Effector memory CD8-positive, alpha-beta T cell (primary cell): ENCODE results near the gene INPP4B.

Experiments used
- ATAC-seq: fragments of 150-1000 bp; cut with Tn5 transposase; replicated peaks from 2 replicates; pipeline ENCODE4 v1.10.0; 2021; ENCODE audit warnings: mild to moderate bottlenecking, moderate library complexity
- DNase-seq, 3 experiments: peaks; one replicate each; pipeline ENCODE4 v3.0.0; 2021
- H3K27ac Mint-ChIP-seq, 2 donors: one replicate each; pipeline ENCODE4 v1.8.0; 2022; ENCODE audit warnings: mild to moderate bottlenecking in 2 of 2, mixed read lengths in 2 of 2, moderate library complexity in 2 of 2
- H3K27me3 Mint-ChIP-seq, 2 donors: one replicate each; pipeline ENCODE4 v1.8.0; 2022; ENCODE audit warnings: mixed read lengths in 2 of 2
- H3K36me3 Mint-ChIP-seq: one replicate; pipeline ENCODE4 v1.8.0; 2022; ENCODE audit warnings: mild to moderate bottlenecking, moderate library complexity, mixed read lengths; ENCODE audit not compliant: insufficient read depth
- H3K4me1 Mint-ChIP-seq, 2 donors: one replicate each; pipeline ENCODE4 v1.8.0; 2022; ENCODE audit warnings: low read depth in 2 of 2, mixed read lengths in 2 of 2
- H3K4me3 Mint-ChIP-seq, 2 donors: one replicate each; pipeline ENCODE4 v1.8.0; 2022; ENCODE audit warnings: mild to moderate bottlenecking in 2 of 2, mixed read lengths in 2 of 2, moderate library complexity in 2 of 2
- H3K9me3 Mint-ChIP-seq, 2 donors: one replicate each; pipeline ENCODE4 v1.8.0; 2022; ENCODE audit warnings: mixed read lengths in 2 of 2

INPP4B gene

GRCh38 chr4:142596121-142596520 lies 250.0 kb downstream of the INPP4B start:
- Mint-ChIP-seq H3K27ac (no peak overlapping the region), H3K36me3 (no peaks in the 10 kb centered on the region), H3K9me3 (peaks cover 0 to 7% of the 10 kb centered on the region in 2 donors), H3K27me3 (no peaks in the 10 kb centered on the region), H3K4me3 (no peak overlapping the region), H3K4me1 (peaks cover 0 to 3% of the 10 kb centered on the region in 2 donors)
- no peak for DNase-seq
- no peak for ATAC-seq

- Mint-ChIP-seq H3K27me3 (no peaks in the 10 kb centered on the region), H3K4me1 (peaks cover 0 to 3% of the 10 kb centered on the region in 2 donors), H3K36me3 (no peaks in the 10 kb centered on the region), H3K27ac (no peak overlapping the region), H3K4me3 (no peak overlapping the region), H3K9me3 (peaks cover 0 to 7% of the 10 kb centered on the region in 2 donors)
- DNase-seq (no peak), ATAC-seq (no peak)
Observed at GRCh38 chr4:142595222-142595871, 250.8 kb downstream of the INPP4B start.

- H3K27ac Mint-ChIP-seq = no peak overlapping the region
- DNase-seq (no peak), ATAC-seq (no peak)
- no peaks in the 10 kb centered on the region for H3K4me1 Mint-ChIP-seq
- H3K36me3 Mint-ChIP-seq = no peaks in the 10 kb centered on the region
- H3K4me3 Mint-ChIP-seq = no peak overlapping the region
- no peaks in the 10 kb centered on the region for H3K27me3 Mint-ChIP-seq
- no peaks in the 10 kb centered on the region for H3K9me3 Mint-ChIP-seq
Observed at GRCh38 chr4:142585411-142585810, 260.7 kb downstream of the INPP4B start.

DNA sequence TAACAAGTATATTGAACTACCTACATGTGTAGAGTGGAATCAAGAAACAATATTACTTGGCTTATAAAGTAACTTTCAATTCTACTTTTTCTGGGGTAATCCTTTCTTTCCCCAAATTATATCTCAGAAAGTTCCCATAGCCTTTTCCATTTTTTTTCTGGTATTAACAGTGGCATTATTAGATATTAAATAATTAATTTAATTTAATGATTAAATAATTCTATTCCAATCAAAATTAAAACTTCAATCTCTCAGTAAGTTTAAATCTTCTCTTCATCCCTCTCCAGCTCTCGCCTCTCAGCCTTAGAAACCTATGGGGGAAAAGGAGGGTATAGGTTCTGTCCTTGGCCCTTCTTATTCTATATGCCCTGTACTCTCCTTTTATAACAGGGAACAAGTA lies 262.4 kb downstream of the INPP4B start:
- Mint-ChIP-seq H3K27ac (no peak overlapping the region), H3K27me3 (no peaks in the 10 kb centered on the region), H3K36me3 (no peaks in the 10 kb centered on the region), H3K4me1 (no peaks in the 10 kb centered on the region), H3K4me3 (no peak overlapping the region), H3K9me3 (no peaks in the 10 kb centered on the region)
- DNase-seq = no peak
- ATAC-seq = no peak

DNA sequence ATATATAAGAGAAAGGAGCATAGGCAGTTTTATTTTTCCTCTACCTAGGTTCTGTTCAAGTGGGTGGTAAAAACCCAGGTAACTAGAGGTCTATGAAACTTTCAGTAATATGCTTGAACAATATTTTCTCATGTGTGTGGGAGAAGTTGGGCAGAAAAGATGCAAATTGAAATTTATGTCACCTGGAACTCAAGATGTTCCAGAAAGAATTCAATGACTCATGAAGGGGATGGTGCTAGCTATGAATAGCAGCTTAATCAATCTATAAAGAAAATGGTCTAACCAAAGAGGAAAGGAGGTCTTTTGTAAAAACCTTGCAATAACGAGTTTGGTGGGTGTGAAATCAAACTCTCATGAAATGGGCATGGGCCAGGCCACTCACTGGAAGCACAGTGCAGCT lies 263.8 kb downstream of the INPP4B start:
- ATAC-seq = no peak
- no peaks in the 10 kb centered on the region for H3K36me3 Mint-ChIP-seq

GRCh38 chr4:142581881-142582280 lies 264.2 kb downstream of the INPP4B start:
- Mint-ChIP-seq H3K4me3 (no peak overlapping the region), H3K27ac (no peak overlapping the region), H3K9me3 (no peaks in the 10 kb centered on the region), H3K4me1 (no peaks in the 10 kb centered on the region), H3K27me3 (no peaks in the 10 kb centered on the region), H3K36me3 (no peaks in the 10 kb centered on the region)
- DNase-seq (no peak), ATAC-seq (no peak)

More for the DNA sequence above, 263.8 kb downstream of the INPP4B start:
- Mint-ChIP-seq H3K4me1 (no peaks in the 10 kb centered on the region), H3K4me3 (no peak overlapping the region), H3K27me3 (no peaks in the 10 kb centered on the region), H3K27ac (no peak overlapping the region), H3K9me3 (no peaks in the 10 kb centered on the region)
- no peak for DNase-seq

DNA sequence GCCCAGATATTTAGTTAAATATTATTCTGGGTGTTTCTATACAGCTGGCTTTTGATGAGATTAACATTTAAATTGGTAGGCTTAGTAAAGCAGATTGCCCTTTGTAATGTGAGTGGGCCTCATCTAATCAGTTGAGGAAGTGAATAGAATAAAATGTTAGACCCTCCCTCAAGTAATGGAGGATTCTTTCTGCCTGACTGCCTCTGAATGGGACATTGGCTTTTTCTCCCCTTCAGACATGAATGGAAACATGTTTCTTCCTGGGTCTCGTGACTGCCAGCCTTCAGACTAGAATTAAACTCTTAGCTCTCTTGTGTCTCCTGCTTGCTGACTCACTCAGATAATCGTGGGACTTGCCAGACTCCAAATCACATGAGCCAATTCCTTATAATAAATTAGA lies 266.7 kb downstream of the INPP4B start:
- Mint-ChIP-seq H3K27ac (no peak overlapping the region), H3K4me3 (no peak overlapping the region), H3K4me1 (no peaks in the 10 kb centered on the region), H3K9me3 (no peaks in the 10 kb centered on the region), H3K36me3 (no peaks in the 10 kb centered on the region), H3K27me3 (no peaks in the 10 kb centered on the region)
- ATAC-seq (no peak), DNase-seq (no peak)

- H3K4me3 Mint-ChIP-seq = peak overlapping the region in 1 of 2 donors; percentile 6
- DNase-seq (no peak), ATAC-seq (peak; percentile 42)
- peaks cover 5 to 9% of the 10 kb centered on the region in 2 donors for H3K4me1 Mint-ChIP-seq
- H3K36me3 Mint-ChIP-seq = no peaks in the 10 kb centered on the region
- H3K9me3 Mint-ChIP-seq = no peaks in the 10 kb centered on the region
- peak overlapping the region; percentile 4 to 60 for H3K27ac Mint-ChIP-seq
- H3K27me3 Mint-ChIP-seq = no peaks in the 10 kb centered on the region
Observed at GRCh38 chr4:142574306-142574705, 271.8 kb downstream of the INPP4B start.

- DNase-seq (no peak), ATAC-seq (no peak)
- no peaks in the 10 kb centered on the region for H3K27me3 Mint-ChIP-seq
- no peak overlapping the region for H3K4me3 Mint-ChIP-seq
- H3K27ac Mint-ChIP-seq = no peak overlapping the region
- H3K4me1 Mint-ChIP-seq = peaks cover 10 to 15% of the 10 kb centered on the region in 2 donors
- no peaks in the 10 kb centered on the region for H3K9me3 Mint-ChIP-seq
- no peaks in the 10 kb centered on the region for H3K36me3 Mint-ChIP-seq
Observed at GRCh38 chr4:142572071-142572470, 274.0 kb downstream of the INPP4B start.

GRCh38 chr4:142567620-142568451 lies 278.3 kb downstream of the INPP4B start:
- Mint-ChIP-seq H3K4me3 (peak overlapping the region; percentile 60 to 82), H3K27ac (peak overlapping the region; percentile 72 to 92), H3K9me3 (no peaks in the 10 kb centered on the region), H3K27me3 (no peaks in the 10 kb centered on the region), H3K4me1 (peaks cover 18 to 35% of the 10 kb centered on the region in 2 donors), H3K36me3 (no peaks in the 10 kb centered on the region)
- DNase-seq (no peak), ATAC-seq (no peak)

- Mint-ChIP-seq H3K27me3 (no peaks in the 10 kb centered on the region), H3K4me1 (peaks cover 18 to 35% of the 10 kb centered on the region in 2 donors), H3K9me3 (no peaks in the 10 kb centered on the region), H3K27ac (peak overlapping the region; percentile 64 to 92), H3K4me3 (peak overlapping the region; percentile 60 to 82), H3K36me3 (no peaks in the 10 kb centered on the region)
- DNase-seq (peak; percentile 15 to 39 (median 20)), ATAC-seq (peak; percentile 74)
Observed at GRCh38 chr4:142567199-142567598, 278.9 kb downstream of the INPP4B start.

GRCh38 chr4:142566777-142567176 lies 279.3 kb downstream of the INPP4B start:
- ATAC-seq (peak; percentile 37), DNase-seq (no peak)
- Mint-ChIP-seq H3K36me3 (no peaks in the 10 kb centered on the region), H3K4me3 (peak overlapping the region; percentile 60 to 82), H3K4me1 (peaks cover 14 to 35% of the 10 kb centered on the region in 2 donors), H3K27ac (peak overlapping the region; percentile 64 to 92), H3K9me3 (no peaks in the 10 kb centered on the region), H3K27me3 (no peaks in the 10 kb centered on the region)

DNA sequence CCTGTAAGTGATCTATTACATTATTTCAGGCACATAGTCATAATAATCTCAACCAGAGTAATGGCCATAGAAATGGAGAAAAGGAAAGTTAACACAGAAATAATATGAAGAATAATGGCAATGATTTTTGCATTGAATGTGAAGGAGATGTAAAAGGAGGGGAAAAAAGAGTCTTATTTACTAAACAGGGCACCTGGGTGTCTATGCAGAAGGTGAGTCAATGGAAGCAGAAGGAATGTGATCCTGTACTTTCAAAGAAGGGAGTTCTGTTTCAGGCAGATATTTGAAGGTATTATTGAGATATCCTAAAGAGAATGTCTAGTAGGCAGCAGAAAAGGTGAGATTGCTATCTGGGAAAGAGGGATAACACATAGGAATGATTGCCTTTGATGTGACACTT lies 279.9 kb downstream of the INPP4B start:
- ATAC-seq (no peak), DNase-seq (no peak)
- Mint-ChIP-seq H3K27ac (peak overlapping the region; percentile 64 to 92), H3K36me3 (no peaks in the 10 kb centered on the region), H3K4me3 (peak overlapping the region; percentile 60 to 82), H3K9me3 (no peaks in the 10 kb centered on the region), H3K27me3 (no peaks in the 10 kb centered on the region), H3K4me1 (peaks cover 14 to 35% of the 10 kb centered on the region in 2 donors)

- peak overlapping the region; percentile 60 to 82 for H3K4me3 Mint-ChIP-seq
- peak; percentile 79 for ATAC-seq
- DNase-seq = peak in 2 of 3 experiments; percentile 6 to 17
- H3K27ac Mint-ChIP-seq = peak overlapping the region; percentile 64 to 92
- H3K4me1 Mint-ChIP-seq = peaks cover 14 to 35% of the 10 kb centered on the region in 2 donors
- H3K9me3 Mint-ChIP-seq = no peaks in the 10 kb centered on the region
- H3K36me3 Mint-ChIP-seq = no peaks in the 10 kb centered on the region
- no peaks in the 10 kb centered on the region for H3K27me3 Mint-ChIP-seq
Observed at GRCh38 chr4:142565771-142566170, 280.3 kb downstream of the INPP4B start.
